Muscle layer of duodenum (tissue), 2 donors: ENCODE results near the gene TNNT1.

Source experiments
- H3K27ac ChIP-seq: one replicate; pipeline ENCODE4 v1.7.0; 2013; ENCODE audit warnings: mild to moderate bottlenecking, low read length
- H3K27me3 ChIP-seq: one replicate; pipeline ENCODE4 v1.7.0; 2013; ENCODE audit warnings: low read depth, mild to moderate bottlenecking, control low read depth, low read length
- H3K36me3 ChIP-seq, 2 donors: one replicate each; pipeline ENCODE4 v1.7.0; 2013; ENCODE audit warnings: low read length in 2 of 2, control low read depth in 1 of 2, mild to moderate bottlenecking in 1 of 2; ENCODE audit not compliant: insufficient read depth in 2 of 2, control insufficient read depth in 1 of 2
- H3K4me1 ChIP-seq, 2 donors: one replicate each; pipeline ENCODE4 v1.7.0; 2013; ENCODE audit warnings: low read length in 2 of 2, mild to moderate bottlenecking in 2 of 2, control low read depth in 1 of 2, moderate library complexity in 1 of 2; ENCODE audit not compliant: insufficient read depth in 2 of 2, control insufficient read depth in 1 of 2
- H3K4me3 ChIP-seq, 2 donors: one replicate each; pipeline ENCODE4 v1.7.0; 2013; ENCODE audit warnings: low read length in 2 of 2, low read depth in 1 of 2, mild to moderate bottlenecking in 1 of 2
- H3K9me3 ChIP-seq, 2 donors: one replicate each; pipeline ENCODE4 v1.7.0; 2013; ENCODE audit warnings: low read length in 2 of 2, control low read depth in 1 of 2, mild to moderate bottlenecking in 1 of 2; ENCODE audit not compliant: control insufficient read depth in 1 of 2
- donor health status: healthy.

TNNT1 gene

DNA sequence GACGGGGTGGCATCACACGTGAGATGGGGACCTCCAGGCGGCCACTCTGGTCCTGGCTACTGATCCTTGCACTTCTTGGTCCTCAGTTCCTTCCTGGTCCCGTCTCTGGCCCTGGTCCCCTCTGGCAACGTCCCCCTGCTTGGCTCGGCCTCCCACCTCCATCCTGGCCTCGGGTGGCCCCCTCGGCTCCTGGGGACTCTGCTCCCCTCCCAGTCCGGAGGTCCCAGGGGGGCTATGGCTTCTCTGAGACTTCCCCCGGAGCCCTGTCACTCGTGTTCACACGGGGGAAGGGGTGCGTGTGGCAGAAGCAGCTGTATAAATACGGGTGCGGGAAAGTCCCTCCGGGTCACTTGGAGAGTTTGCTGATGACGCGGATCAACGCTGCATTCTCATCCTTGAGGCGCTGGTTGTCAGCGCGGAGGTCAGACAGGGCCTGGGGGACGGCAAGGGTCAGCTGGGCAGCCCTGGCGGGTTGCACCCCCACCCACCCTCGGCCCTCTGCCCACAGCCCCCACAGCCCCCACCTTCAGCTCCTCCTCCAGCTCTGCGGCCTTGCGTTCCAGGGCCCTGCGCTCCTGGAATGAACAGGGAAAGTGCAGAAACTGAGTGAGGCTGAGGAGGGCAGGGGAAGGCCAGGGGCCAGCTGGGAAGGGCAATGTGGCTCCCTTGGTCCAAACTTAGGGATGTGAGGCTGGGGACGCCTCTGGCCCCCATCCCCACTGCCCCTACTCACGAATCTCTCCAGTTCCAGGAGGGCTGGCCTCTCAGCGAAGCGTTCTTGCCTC lies 57.7 kb downstream of the TNNT1 start:
- no peaks in the 10 kb centered on the region for H3K9me3 ChIP-seq
- H3K27me3 ChIP-seq: peaks cover 6% of the 10 kb centered on the region
- H3K27ac ChIP-seq: no peak overlapping the region
- H3K36me3 ChIP-seq: peaks cover 19 to 46% of the 10 kb centered on the region in 2 donors
- H3K4me3 ChIP-seq: no peak overlapping the region
- peaks cover 0 to 29% of the 10 kb centered on the region in 2 donors for H3K4me1 ChIP-seq

DNA sequence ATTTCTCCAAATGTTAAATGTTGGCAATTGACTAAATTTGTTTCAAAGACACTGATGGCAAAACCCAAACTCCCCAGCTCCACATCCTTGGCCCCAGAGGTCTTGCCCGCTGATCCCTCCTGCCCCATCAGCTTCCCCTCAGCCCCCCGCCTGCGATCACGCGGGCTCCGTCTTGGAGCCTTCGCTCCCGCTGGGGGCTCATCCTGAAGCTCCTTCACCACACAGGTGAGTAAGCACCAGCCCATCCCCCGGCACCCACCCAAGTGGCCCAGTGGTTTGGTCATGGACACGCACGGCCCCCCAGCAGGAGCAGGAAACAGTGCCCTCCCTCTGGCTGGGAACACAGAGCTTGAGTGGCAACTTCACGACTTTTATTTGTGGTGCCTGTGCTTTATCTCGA lies 58.4 kb downstream of the TNNT1 start:
- peaks cover 19 to 43% of the 10 kb centered on the region in 2 donors for H3K36me3 ChIP-seq

DNA sequence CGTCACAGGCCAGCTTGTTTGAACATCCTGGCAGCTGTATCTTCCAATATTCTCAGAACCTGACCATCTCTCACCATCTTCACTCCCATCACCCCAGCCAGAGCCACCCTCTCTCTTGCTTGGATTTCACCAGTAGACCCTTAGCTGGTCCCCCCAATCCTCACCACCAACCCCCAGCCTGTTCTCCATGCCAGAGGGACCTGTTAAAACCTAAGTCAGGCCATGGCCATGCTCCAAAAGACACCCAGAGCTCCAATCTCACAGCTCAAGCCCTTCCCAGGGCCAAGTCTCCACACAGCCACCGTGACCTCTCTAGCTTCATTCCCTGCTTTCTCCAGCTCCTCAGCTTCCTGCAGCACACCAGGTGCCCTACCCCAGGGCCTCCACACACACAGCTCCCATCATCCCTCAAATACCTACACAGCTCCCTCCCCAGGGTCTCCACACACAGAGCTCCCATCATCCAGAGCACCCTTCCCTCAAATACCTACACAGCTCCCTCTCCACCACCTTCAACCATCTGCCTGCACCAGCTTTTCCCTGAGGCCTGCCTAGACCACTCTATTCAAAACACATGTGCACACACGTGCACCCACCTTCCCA lies 59.6 kb downstream of the TNNT1 start:
- peaks cover 0 to 33% of the 10 kb centered on the region in 2 donors for H3K4me1 ChIP-seq
- no peak overlapping the region for H3K27ac ChIP-seq
- peaks cover 12% of the 10 kb centered on the region for H3K27me3 ChIP-seq
- H3K4me3 ChIP-seq: no peak overlapping the region
- peaks cover 11 to 32% of the 10 kb centered on the region in 2 donors for H3K36me3 ChIP-seq
- H3K9me3 ChIP-seq: no peaks in the 10 kb centered on the region

More for the DNA sequence above, 58.4 kb downstream of the TNNT1 start:
- Histone ChIP-seq H3K9me3 (no peaks in the 10 kb centered on the region), H3K4me1 (peaks cover 0 to 33% of the 10 kb centered on the region in 2 donors), H3K4me3 (no peak overlapping the region), H3K27me3 (peaks cover 6% of the 10 kb centered on the region), H3K27ac (no peak overlapping the region)

DNA sequence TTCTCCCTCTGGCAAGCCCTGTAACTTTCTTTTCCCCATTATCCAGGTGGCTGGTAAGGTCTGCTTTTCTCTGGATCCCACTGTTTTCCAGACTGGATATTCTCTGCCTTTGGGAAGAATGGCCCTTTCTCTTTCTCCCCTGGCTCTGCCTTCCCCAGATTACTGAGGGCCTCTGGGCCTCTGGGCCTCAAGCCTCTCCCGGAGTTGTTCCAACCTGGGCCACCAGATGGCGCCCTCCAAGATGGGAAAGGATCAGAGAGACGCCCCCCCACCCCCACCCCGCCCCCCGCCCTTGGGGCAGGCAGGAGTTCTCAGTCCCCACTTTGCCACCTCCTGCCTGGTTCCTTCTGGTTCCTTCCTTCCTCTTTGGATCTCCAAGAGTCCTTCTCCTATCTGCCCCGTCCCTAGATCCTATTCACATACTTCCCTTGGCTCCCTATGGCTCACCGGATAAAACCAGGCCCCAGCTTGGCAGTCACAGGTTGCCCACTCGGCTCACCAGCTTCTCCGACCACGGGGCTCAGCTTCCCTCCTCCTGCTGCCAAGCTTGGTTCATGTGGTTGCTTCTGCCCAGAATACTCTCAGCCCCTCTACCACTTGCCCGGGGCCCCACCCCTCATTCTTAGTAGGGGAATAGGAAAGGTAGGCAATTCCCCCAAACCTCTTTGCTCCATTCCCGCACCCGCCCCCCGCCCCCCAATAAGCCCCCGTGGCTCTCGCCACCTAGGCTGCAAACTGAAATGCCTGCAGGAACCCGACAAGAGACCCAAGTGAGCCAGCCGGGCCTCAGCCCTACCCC lies 60.3 kb downstream of the TNNT1 start:
- H3K4me1 ChIP-seq: peaks cover 0 to 33% of the 10 kb centered on the region in 2 donors
- H3K27me3 ChIP-seq: peaks cover 19% of the 10 kb centered on the region
- no peaks in the 10 kb centered on the region for H3K9me3 ChIP-seq
- H3K36me3 ChIP-seq: peaks cover 9 to 28% of the 10 kb centered on the region in 2 donors
- H3K27ac ChIP-seq: no peak overlapping the region
- no peak overlapping the region for H3K4me3 ChIP-seq

DNA sequence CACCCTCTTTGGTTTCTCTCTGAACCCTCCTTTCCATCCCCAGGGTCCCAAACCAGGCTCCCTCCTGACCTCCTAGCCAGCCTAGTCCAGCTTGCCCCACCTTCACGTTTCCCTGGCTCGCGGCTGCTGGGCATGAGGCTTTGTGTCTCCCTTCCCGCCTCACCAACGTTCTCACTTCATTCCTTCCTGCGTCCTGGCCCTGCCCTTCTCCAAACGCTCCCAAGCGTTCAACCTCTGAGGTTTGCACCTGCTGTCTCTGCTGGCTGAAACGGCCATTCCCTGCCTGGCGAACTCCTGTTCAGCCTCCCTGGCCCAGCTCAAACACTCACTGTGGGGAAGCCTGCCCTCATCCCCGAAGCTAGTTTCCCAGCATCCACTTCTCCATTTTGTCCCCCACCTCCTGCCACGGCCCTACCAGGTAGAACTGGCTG lies 61.0 kb downstream of the TNNT1 start:
- Histone ChIP-seq H3K27ac (no peak overlapping the region), H3K4me1 (peaks cover 0 to 33% of the 10 kb centered on the region in 2 donors), H3K4me3 (no peak overlapping the region), H3K36me3 (peaks cover 9 to 27% of the 10 kb centered on the region in 2 donors), H3K9me3 (no peaks in the 10 kb centered on the region), H3K27me3 (peaks cover 23% of the 10 kb centered on the region)

DNA sequence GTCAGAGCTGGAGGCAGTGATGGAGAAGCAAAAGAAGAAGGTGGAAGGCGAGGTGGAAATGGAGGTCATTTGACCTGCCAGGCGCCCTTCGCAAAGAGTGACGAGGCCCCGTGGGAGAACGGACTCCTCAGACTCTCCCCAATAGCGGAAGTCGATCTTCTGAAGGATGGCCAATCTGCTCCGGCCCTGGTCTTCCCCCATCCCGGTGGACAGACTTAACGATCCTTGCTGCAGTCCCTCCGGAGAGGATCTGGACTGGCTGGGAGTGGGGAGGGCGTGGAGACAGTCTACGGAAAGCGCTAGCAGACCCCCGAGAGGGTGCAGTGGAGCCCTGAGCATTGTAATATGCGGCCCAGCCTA lies 61.5 kb downstream of the TNNT1 start:
- H3K27ac ChIP-seq: no peak overlapping the region
- H3K4me3 ChIP-seq: peak overlapping the region; percentile 49 to 62
- no peaks in the 10 kb centered on the region for H3K9me3 ChIP-seq
- H3K27me3 ChIP-seq: peaks cover 28% of the 10 kb centered on the region
- H3K36me3 ChIP-seq: peaks cover 9 to 22% of the 10 kb centered on the region in 2 donors
- peaks cover 0 to 33% of the 10 kb centered on the region in 2 donors for H3K4me1 ChIP-seq

DNA sequence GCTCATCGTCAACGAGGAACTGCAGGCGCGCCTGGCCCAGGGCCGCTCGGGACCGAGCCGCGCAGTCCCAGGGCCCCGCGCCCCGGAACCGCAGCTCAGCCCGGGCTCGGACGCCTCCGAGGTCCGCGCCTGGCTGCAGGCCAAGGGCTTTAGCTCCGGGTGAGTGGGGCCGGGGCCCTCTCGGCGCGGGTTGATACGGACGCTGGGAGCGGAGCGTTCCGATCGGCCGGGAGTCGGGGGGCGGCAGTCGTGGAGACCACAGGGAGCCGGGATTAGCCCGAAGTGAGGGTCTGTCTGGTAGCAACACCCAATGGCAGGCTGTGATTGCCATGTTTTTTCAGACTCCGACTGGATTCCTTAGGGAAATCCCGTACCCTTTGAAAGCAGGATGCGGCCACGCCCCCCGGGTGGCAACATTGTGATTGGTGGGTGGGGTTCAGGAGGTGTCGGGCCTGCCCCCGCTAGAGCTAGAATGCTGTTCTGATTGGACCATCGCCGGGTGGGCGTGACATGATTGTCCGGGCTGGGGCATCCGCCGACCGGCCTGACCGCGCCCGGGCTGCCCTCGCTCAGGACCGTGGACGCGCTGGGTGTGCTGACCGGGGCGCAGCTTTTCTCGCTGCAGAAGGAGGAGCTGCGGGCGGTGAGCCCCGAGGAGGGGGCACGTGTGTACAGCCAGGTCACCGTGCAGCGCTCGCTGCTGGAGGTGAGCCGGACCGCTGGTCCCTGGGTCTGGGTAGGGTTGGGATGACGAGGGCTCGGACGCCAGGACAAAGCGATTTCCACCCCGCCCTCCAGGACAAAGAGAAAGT lies 62.1 kb downstream of the TNNT1 start:
- H3K27ac ChIP-seq: no peak overlapping the region
- H3K4me3 ChIP-seq: peak overlapping the region; percentile 49 to 62
- H3K36me3 ChIP-seq: peaks cover 9 to 16% of the 10 kb centered on the region in 2 donors
- no peaks in the 10 kb centered on the region for H3K9me3 ChIP-seq
- H3K27me3 ChIP-seq: peaks cover 34% of the 10 kb centered on the region
- peaks cover 0 to 39% of the 10 kb centered on the region in 2 donors for H3K4me1 ChIP-seq

DNA sequence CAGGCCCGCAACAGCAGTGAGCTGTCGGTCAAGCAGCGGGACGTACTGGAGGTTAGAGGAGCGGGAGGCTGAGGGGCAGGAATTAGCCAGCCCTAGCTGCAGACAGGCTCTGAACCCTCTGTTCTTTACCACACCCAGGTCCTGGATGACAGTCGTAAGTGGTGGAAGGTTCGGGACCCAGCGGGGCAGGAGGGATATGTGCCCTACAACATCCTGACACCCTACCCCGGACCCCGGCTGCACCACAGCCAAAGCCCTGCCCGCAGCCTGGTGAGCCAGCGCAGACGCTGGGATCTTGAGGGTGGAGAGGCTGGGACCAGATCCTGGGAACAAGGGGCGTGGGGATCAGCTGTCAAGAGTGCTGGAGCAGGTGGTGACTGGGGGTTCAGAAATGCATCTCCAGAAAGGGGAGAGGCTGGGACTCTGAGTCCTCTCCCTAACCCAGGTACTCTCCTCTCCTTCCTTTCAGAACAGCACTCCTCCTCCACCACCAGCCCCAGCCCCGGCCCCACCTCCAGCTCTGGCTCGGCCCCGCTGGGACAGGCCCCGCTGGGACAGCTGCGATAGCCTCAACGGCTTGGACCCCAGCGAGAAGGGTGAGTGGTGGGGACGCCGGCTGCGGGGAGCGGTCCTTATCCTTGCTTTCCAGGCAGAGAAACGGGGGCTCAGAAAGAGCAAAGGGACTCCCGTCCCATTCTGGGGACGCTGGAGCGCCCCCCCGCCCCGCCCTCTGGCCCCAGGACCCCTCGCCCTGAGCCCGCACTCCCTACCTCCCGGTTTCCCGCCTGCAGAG lies 62.9 kb downstream of the TNNT1 start:
- H3K27me3 ChIP-seq: peaks cover 35% of the 10 kb centered on the region
- no peak overlapping the region for H3K27ac ChIP-seq
- no peaks in the 10 kb centered on the region for H3K9me3 ChIP-seq
- H3K4me3 ChIP-seq: peak overlapping the region in 1 of 2 donors; percentile 62
- H3K4me1 ChIP-seq: peaks cover 0 to 47% of the 10 kb centered on the region in 2 donors
- peaks cover 8% of the 10 kb centered on the region in 2 donors for H3K36me3 ChIP-seq

DNA sequence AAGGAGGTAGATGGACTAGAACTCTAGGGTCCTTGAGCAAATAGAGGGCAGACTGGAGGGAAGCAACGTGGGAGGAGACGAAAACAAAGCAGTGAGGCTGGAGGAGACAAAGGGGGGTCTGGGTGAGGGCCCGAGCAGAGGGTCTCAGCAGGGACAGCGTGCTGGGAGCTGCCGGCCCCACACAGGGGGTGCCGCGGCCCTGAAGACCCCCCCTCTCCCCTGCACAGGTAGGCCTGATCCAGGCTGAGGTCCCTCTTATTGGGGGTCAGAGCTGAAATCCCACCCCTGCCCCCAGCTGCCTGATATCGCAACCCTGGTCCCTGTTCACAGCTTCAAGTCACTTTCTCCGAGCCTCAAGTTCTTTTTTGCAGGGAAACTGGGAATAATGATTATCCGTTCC lies 64.6 kb downstream of the TNNT1 start:
- no peaks in the 10 kb centered on the region for H3K36me3 ChIP-seq
- no peak overlapping the region for H3K27ac ChIP-seq
- no peak overlapping the region for H3K4me3 ChIP-seq
- peaks cover 5 to 55% of the 10 kb centered on the region in 2 donors for H3K4me1 ChIP-seq
- H3K27me3 ChIP-seq: peaks cover 47% of the 10 kb centered on the region
- no peaks in the 10 kb centered on the region for H3K9me3 ChIP-seq
